Uterus (tissue), 2 donors: Measurements from ENCODE around the gene ERCC5.

Source experiments
- CTCF ChIP-seq, 4 experiments: fragments of 200-600 bp in 2 of 4; fragments of 450-650 bp in 2 of 4; sonication (generic) in 2 of 4; IDR thresholded peaks; one replicate each; pipeline ENCODE4 v1.5.1; 2016 to 2019; ENCODE audit warnings: antibody characterized with exemption in 4 of 4, mild to moderate bottlenecking in 2 of 4, moderate library complexity in 1 of 4
- POLR2A ChIP-seq, 2 donors: fragments of 450-650 bp; IDR thresholded peaks; one replicate each; pipeline ENCODE4 v1.6.1; 2016; ENCODE audit warnings: antibody characterized with exemption in 2 of 2, mild to moderate bottlenecking in 1 of 2, moderate library complexity in 1 of 2

DNA sequence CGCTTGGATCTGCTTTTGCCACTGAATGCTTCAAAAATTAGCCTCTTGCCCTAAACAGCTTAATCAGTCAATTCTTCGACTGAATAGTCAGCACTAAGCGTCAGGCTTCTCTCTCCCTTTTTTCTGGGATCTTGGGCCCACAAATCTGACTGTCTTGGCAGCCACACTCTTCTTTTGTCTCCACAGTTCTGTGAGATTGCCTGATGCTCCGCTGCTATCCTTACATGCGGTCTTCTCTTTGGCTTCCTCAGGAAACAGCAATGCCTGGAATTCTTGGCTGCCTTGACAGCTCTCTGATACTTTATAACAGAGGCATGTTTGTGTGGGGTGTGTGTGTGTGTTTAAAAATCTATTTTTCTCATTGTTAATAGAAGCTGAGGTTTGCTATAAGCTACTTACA lies 32.6 kb downstream of the ERCC5 start:
- TF ChIP-seq CTCF (IDR thresholded peaks at IDR 0.05), result no peak
- TF ChIP-seq POLR2A (IDR thresholded peaks at IDR 0.05), result no peak
